Stimulated activated CD4-positive, alpha-beta T cell treated with anti-CD3 and anti-CD28 coated beads, Interleukin-12 subunit alpha, Interleukin-12 subunit beta, amount 100 ng/mL, for 24 hours (primary cell): ENCODE results near the gene OMP.
A peak's percentile ranks its signal among the peaks of the same experiment; 100 is the strongest.
"Not testable (repeated sequence)": the region's sequence is repeated elsewhere in the genome, so short reads cannot be mapped to it uniquely, and the experiment has no call there.

Source experiments
- DNase-seq, 2 experiments: peaks; one replicate each; pipeline ENCODE4 v3.0.0-alpha.2; 2020; ENCODE audit warnings: low read depth in 2 of 2

The OMP gene

DNA sequence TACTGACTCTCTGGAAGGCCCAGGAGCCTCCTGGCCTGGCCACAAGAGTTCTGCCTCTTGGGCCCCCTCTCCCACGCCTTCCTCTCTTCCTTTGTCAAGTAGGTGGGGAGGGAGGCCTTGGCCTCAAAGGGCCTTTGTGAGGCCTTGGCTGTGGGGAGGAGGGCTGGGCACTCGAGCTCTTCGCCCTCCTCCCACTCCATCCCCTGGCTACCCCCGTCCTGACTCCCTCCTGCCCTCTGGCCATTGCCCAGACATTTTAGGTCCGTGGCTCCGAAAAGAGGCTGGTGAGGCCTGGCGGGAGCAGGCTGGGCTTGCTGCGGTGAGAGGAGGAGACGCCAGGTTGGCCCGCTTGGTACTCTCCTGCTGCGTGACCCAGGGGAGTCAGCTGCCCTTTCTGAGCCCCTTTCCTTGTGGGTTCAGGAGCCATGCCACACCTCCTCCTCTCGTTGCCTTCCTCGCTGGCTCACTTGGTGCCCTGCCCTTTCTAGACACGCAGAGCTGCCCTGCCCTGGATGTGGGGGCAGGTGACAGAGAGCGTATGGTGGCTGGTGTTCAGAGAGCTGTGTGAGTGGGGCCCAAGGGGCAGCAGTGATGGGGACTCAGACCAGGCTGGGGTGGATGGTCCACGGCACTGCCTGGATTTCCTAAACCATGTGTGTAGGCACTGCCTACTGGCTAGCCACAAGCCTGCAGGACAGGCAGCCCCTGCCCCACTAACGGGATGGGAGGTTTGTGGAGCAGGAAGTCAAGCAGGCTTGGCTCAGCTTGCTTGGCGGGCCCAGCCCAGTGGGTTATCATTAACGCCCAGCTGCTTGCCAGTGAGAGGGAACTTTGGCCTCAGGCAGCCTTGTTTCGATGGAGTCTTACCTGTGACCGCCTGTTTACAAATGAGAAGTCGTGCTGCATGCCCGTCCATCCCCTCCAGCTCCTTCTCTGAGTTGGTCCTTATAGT is 15.8 kb upstream of the OMP start:
- no peak for DNase-seq

DNA sequence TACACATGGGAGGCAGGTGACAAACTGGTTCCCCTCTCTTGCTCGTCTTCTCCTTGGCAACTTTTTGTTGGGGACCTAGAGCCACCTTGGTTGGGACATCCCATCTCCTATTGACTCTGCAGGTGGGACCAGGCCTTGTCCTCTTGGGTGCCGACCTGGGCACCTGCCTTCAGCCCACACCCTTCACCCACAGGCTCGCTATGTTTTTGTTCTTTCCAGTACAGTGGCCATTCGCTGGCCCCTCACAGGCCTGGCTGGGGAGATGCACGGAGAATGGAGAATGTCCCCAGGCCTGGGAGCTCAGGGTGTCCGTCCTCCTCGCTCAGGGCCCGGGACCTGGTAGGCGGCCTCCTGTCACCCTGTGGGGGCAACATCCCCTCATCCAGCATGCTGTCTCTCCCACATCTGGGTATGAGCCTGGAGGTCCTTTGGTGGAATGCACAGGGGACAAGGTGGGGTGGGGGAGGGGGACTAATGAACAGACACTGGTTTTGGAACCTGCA is 14.9 kb upstream of the OMP start:
- no peak for DNase-seq

DNA sequence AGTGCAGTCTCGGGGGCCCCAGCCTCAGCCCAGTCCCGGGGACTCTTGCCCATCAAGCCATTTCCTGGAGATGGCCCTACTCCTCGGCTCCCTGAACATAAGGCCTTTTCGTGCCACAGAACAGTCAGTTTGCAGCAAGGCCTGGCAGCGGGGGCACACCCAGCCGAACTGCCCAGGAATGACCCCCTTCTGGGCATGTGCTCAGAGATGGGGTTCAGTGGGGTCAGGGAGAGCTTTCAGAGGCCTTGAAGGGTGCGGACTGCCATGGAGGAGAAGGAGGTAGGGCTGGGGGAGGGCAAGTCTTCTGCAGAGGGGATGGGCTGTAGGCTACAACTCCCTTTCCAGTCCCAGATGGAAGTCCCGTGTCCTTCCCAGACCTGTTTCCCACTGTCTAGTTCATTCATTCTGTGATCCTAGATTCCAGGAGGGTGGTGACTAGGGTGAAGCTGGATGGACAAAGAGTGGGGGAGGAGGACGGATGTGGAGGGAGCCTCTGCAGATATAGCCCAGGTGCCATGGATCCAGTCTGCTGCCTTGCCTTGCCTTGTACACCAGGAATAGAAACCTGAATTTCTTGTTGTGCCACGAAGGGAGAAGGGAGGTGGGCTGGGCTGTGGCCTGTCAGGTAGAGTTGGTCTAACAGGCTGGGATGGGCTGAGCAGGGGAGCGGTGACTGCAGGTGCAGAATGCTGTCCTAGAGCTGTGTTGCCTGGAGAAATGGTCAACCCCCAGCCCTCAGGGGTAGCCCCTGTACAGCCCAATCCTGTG is 14.2 kb upstream of the OMP start:
- DNase-seq = no peak

DNA sequence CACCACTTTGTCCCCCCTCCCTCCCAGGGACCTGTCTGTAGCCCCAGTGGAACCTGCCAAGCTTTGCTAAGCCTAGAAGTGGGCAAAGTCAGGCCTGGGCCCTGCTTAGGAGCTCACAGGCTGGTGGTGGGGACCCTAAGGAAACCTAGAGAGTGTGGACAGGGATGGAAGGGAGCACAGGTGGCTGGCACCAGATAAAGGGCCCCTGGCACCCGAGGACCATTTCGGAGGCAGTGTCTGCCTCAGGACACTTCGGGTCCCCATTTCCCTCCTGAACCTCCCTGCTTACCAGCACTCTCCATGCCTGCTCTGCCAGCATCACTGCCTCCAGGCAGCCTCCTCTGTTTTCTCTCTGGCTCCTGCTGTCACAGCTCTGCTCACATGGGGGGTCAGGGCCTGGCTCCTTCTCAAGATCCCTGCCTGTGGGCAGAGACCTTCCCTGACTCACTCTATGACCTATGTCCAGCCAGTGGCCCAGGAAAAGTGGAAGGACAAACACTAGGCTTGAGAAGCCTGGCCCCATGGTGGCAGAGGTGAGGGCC is 13.6 kb upstream of the OMP start:
- DNase-seq = no peak

DNA sequence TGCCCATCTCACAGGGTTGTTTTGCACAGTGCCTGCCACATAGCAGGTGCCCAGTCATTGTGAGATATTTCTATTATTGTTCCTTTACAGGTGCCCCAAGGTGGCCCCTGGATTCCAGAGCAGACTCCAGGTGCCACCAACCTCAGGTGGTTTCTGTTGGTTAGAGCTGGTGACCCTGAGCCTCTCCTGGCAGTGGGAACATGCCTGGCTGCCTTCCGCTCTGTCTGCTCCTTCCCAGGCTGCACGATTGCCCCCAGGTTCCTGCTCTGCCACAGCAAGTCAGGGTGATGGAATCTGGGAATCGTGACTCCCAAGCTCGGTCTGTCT is 12.6 kb upstream of the OMP start:
- no peak for DNase-seq

DNA sequence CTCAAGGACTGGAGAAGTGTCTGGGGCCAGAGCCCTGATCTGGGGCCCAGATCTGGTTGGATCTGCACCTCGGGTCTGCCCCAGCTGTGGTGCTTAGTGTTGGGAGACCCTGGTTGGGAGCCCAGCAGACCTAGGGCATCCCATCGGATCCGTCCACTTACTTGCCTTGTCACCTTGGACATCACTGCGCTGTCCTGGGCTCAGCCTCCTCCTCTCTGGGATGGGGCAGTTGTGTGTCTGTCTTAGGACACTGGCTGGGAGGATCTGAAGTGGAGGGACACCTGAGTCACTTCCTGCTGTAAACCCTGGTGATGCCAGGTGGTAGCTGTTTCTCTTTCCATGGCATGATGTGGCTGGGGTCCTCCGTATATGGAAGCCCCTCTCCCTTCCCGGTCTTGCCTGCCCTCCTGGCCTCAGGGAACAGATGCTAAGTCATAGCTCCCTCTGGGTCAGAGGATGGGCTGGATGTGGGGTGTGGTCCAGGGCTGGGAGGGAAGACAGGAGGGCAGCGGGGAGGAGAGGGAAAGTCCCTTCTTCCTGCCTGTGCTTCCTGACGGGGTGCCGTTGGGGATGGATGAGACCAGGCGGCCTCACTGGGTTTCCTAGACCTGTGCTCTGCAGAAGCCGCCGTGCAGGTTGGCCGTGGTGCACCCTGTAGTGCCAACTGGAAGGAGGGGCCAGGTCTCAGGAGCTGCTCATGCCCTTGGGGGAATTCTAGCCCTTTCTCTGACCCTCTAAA is 12.1 kb upstream of the OMP start:
- DNase-seq = no peak

DNA sequence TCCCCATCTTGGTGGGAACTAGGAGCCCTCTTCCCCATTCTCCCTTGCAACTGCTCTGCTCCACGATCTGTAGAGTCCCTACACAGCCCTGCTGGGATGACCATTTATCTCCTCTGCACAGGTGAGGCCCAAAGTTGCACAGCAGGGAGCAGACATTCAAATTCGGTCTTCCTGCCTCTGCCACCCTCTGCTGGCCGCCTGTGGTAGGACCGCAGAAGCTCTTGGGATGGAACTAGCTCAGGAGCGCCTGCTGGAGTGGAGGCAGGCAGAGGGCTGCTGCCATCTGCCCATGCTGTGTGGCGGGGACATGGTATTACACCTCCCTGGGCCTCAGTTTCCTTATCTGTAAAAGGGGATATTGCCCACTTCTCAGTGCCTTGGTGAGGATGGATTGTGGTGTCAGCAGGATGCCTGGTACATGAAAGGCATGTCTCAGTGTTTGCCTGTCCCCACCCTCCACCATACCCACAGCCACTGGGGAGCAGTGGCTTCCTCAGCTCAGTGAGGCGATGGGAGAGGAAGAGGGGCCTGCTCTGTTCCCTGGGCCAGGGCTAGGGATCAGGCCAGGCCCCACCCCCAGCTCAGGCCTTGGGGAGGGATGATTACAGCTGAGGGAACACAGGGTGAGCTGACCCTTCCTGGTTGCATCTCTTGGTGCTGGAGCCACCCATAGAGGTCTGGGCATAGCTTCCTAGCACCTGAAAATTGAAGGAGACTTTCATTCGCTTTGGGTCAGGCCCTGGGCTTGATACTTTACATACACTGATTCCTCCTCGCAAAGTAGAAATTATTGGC is 11.3 kb upstream of the OMP start:
- peak; percentile 53 to 80 for DNase-seq

DNA sequence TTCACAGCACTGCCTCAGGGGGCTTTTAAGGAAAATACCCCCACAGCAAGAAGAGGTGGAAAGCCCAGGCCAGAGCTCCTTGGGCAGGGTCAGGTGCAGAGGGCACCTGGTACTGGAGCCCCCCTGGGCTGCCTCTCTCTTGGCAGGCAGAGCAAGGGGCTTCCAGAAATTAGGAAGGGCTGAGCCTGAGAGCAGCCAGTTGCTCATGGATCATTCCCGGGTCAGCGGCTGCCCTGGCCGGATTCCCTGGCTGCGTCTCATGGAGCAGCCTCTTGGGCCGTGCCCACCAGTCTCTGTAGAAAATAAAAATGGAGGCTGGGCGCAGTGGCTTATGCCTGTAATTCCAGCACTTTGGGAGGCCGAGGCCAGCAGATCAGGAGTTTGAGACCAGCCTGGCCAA is 10.3 kb upstream of the OMP start:
- no peak for DNase-seq

DNA sequence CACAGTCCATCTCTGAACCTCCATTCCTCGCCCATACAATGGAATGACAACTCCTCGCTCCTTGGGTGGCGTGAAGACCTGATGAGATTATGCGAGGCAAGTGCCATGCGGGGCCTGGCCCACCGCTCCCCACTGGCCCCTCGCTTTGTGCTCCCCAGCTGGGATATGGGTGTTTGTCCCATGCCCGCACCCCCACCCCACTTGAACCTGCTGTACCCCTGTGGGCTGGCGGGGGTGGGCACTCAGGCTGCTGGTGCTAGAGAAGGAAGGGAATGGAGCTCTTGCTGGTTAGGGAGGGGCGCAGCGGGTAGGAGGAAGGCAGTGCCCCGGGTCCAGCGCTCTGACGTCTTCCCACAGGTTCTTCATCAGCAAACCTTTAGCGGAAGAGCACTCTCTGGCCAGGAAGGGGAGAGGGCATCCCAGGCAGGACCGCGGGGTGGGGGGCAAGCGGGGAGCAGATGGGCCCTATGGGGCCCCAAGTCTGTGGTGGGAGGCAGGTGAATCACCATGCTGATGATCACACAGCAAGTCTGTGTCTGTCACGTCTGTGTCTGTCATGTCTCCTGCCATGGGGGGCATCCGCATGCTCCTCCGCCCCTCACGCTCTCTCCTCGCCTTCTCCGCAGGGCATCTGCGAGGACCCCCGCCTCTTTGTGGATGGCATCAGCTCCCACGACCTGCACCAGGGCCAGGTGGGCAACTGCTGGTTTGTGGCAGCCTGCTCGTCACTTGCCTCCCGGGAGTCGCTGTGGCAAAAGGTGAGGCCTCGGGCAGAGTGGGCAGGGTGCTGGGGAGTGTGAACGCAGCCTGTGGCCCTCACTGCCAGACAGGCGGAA is 9.4 kb upstream of the OMP start:
- no peak for DNase-seq

DNA sequence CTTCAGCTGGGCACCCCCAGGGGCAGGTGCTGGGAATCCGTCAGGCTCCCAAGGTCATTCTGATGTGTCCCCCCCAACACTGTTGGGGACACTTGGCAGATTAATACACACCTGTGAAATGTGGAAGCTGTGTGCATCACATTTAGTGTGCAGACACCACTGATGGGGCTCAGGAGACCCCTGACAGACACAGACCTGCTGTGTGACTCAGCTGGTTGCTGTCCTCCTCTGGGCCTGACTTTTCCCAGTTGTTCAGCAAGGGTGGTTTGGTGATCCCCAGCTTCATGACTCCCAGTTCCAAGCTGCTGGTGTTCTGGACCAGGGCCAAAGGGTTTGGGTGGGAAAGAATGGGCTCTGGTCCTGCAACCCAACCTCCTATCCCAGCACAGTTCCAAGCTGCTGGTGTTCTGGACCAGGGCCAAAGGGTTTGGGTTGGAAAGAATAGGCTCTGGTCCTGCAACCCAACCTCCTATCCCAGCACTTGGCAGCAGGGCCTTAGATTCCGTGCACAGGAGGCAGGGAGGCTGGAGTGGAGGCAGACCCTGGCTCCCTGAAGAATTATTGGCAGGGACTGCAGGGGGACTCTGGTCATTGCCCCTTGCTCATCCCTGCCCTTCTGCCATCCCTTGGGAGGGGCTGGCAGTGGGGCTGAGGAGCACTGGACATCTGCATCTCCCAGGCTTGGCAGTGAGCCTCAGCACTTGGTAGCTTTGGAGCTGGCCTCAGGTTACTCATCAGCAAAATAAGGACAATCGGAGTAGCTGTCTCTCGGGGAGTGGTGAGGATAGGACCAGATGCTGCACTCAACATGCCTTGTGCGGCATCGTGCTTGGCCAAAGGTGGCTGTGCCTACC is 8.4 kb upstream of the OMP start:
- no peak for DNase-seq

DNA sequence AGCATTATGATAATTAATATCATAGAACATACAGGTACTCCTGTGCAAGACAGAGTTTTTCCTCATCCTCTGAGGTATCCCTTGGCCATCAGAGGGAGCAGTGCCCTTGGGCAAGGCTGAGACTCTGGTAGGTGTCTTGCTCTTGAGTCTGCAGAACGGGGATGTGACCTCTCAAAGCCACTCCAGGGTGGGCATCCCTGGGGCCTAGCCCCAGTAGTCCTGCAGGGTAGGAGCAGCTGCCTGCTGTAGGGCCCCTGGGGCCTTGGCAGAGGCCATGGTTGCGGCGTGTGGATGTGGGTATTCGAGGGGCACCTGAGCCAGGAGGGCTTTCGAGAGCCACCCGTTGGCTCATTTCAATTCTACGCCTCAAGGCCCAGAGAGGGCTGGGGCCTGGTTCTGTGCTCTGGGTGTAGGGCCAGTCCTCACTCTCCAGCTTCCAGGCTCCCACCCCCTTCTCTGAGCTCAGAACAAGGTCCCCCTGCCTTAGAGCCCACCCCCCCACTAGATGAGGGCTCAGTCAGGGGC is 7.7 kb upstream of the OMP start:
- DNase-seq = no peak

DNA sequence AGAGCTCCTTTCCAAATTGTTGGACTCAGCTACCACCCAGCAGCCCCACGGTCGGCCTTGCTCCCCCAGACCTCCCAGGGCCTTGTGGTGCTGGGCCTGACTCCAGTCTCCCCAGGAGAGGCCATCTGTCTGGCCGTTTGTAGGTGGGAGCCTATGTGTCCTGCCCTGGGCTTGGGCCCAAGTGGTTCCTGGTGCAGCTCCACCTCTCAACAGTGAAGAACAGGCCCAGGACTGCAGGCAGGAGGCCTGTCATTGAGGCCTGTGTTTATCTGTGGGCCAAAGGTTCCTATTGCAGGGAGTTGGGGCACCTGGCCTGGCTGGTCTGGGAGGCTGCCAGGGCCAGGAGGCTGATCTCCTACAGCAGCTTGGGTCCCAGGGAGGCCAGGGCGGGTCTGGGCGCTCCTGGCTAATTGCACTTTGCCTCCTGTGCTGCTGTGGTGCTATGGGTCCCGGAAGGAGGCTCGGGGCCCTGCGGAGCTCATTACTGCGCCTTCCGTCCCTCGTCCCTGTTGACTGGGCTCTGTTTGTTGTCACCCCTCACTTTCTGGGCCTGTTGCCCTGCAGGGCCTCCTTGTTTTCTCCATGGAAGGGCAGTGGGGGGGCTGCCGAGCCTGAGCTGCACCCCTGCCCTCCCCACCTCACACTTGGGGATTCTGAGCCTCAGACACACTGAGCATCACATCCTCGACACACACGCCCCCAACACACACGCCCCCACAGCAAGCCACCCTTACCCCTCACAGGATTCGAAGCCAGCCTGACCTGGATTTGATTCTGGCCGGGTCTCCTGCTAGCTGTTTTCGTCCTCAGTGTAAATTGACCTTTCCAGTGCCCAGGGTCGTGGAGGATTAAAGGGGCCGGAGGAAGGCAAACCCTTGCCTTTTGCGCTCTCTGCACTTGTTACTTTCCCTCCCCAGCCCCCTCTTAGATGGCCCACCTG is 6.8 kb upstream of the OMP start:
- no peak for DNase-seq

DNA sequence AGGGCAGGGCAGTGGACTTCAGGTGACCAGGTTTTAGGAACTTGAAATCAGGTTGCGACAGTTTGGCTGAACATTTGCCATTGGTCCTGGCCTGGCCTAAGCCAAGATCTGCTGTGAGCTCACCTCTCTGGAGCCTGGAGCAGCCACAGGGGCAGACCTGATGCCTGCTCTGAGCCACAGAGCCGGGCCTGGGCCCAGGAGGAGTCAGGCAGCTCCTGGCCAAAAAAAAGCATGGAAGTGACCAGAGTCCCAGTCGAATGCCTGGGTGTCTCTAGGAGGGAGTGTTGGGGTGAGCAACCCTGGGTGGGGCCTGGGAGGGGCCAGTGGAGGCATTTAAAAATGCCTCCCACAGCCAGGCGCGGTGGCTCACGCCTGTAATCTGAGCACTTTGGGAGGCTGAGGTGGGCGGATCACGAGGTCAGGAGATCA is 6.0 kb upstream of the OMP start:
- no peak for DNase-seq

DNA sequence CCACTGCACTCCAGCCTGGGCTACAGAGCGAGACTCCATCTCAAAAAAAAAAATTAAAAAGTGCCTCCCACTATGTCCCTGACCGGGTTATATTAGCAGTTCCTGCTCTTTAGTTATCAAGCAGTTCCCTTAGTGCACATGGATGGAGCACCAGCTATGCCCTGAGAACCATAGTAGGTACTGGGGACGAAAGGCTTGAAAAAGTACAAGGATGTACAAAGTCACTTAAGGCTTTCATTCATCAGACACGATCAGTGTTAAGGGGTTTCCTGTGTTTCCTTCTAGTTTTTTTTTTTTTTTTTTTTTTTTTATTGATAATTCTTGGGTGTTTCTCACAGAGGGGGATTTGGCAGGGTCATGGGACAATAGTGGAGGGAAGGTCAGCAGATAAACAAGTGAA is 5.5 kb upstream of the OMP start:
- not testable (repeated sequence) for DNase-seq

DNA sequence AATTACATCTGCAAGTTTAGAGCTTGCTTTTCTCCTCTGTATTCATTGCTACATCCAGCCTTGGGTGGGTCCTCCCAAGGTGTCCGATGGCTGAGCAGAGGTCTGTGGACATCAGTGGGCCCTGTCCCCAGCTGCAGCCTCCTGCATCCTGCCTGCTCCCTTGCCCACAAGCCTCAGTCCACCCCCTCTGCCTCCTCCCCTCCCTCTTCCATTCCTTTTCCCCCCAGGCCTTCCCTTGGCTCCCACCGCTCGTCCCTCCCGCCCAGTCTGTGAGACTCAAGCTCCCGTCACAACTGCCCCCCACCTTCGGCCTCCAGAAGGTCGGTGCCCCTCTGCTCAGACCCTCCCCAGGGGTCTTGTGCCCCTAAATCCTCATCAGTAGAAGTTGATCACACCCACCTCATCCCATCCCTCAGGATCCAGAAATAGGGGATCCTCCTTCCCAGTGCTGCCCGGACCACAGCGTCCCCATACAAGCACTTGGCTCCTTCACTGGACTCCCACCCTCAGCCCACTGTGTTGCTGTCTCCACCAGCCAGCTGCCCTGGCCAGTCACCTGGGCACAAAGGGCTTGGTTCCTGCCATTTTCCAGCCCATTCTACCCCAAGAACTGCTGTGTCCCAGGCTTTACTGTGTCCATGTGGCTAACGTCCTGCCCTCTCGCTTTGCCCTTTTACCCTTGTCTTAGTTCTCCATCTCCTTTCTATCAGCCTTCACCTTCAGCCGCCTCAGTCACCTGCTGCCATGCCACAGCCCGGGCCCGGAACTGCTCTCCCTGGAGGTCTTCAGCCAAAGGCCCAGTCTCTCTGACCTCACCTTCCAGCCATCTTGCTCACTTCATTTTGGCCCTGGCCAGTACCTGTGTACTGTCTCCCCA is 2.2 kb upstream of the OMP start:
- no peak for DNase-seq

DNA sequence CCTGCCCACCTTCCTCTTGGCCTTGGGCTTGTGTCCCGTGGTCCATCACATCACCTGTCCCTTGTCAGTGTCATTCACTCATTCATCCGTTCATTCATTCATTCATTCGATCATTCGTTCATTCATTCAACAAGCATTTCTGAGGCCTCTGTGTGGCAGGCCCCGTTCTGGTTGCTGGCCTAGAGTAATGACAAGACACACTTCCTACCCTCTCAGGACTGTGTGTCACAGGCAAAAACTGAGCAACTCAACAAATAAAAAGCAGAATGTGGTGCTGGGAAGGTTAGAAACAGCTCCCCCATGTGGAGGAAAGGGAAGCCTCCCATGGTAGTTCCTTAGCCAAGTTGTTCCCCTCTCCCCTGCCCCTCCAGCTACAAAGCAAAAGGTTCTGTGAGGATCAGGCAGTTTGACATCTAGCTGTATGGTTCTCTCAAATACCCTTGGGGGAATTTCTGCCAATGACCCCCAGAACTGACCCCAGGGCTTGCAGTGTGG is 1.6 kb upstream of the OMP start:
- no peak for DNase-seq

DNA sequence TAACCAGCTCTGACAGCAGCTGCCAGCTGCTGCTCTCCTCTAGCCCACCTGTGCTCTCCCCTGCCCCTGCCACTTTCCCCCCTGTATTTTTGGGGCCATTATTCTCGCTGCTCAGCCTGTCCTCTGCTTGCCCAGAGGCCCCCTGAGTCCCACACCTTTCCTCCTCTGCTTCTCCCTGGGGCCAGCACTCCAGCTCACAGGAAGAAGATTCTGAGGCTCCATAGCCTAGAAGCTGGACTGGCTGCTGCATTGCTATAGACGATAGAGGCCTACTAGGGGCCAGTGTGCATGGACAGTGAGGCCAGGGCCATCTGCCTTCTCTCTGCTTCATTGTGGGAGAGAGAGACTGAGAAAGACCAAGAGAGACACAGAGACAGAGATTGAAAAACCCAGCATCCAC is 679 bp downstream of the OMP start:
- DNase-seq = no peak
